SK-N-MC (cell line): ENCODE results near the gene ADGRG3.

Source experiments
- EZH2 ChIP-seq: fragments of 200-600 bp; sonication (generic); IDR thresholded peaks from one replicate; pipeline ENCODE4 v1.6.1; 2017; ENCODE audit warnings: antibody characterized with exemption
- POLR2AphosphoS5 ChIP-seq: IDR thresholded peaks from 2 replicates; pipeline ENCODE4 v1.6.1; 2012; ENCODE audit warnings: mild to moderate bottlenecking, low read depth, low read length, borderline replicate concordance

GRCh38 chr16:57675741-57676551 lies 7.8 kb downstream of the ADGRG3 start:
- TF ChIP-seq EZH2 (no peak), POLR2AphosphoS5 (no peak)
